Measurements from ENCODE around the gene ITGAD. TPM values are rescaled to one million over a fixed set of nuclear protein-coding genes. Genes with fewer than 3 reads are reported as not detected.
A peak's percentile ranks its signal among the peaks of the same experiment; 100 is the strongest.

The ITGAD gene
- total and polyA plus RNA-seq, 2 donors from 2014 or later, result 0.13 TPM; not detected in 1

- no peaks in the 10 kb centered on the region for H3K36me3 ChIP-seq (ENCODE audit: control insufficient read depth in 2 of 3, insufficient read depth in 3 of 3, low read length in 3 of 3)
- no peak for TF ChIP-seq CTCF (IDR thresholded peaks at IDR 0.05; ENCODE audit: borderline replicate concordance, extremely low read depth, insufficient read depth)
- H3K4me1 ChIP-seq (ENCODE audit: control insufficient read depth in 2 of 3, insufficient read depth in 2 of 3, low read depth in 1 of 3, low read length in 3 of 3), result no peaks in the 10 kb centered on the region
- H3K27me3 ChIP-seq (ENCODE audit: control insufficient read depth, insufficient read depth, low read length), result no peaks in the 10 kb centered on the region
- no peak for DNase-seq
- H3K9ac ChIP-seq (ENCODE audit: low read length in 3 of 3), result no peak overlapping the region
- no peak overlapping the region for H3K27ac ChIP-seq (ENCODE audit: low read depth in 2 of 2, low read length in 2 of 2)
- FAIRE-seq, result no peak
- intact Hi-C loops (cut with DNase I), result no loop called here
- no peak overlapping the region for H3K4me3 ChIP-seq (ENCODE audit: low read length in 3 of 3)
- H3K9me3 ChIP-seq (ENCODE audit: control insufficient read depth in 2 of 3, insufficient read depth in 1 of 3, low read length in 3 of 3), result peaks cover 0 to 4% (median 0%) of the 10 kb centered on the region in 3 donors
Observed at GRCh38 chr16:31375231-31375630, 17.9 kb upstream of the ITGAD start.

- no peak overlapping the region for H3K27ac ChIP-seq (ENCODE audit: low read depth in 2 of 2, low read length in 2 of 2)
- no peak for TF ChIP-seq CTCF (IDR thresholded peaks at IDR 0.05; ENCODE audit: borderline replicate concordance, extremely low read depth, insufficient read depth)
- no peak overlapping the region for H3K4me3 ChIP-seq (ENCODE audit: low read length in 3 of 3)
- DNase-seq (peak in 1 of 5 donors; percentile 38), FAIRE-seq (no peak)
- H3K9ac ChIP-seq (ENCODE audit: low read length in 3 of 3), result no peak overlapping the region
- no peaks in the 10 kb centered on the region for H3K27me3 ChIP-seq (ENCODE audit: control insufficient read depth, insufficient read depth, low read length)
- no peaks in the 10 kb centered on the region for H3K4me1 ChIP-seq (ENCODE audit: control insufficient read depth in 2 of 3, insufficient read depth in 2 of 3, low read depth in 1 of 3, low read length in 3 of 3)
- intact Hi-C loops (cut with DNase I), result no loop called here
- H3K9me3 ChIP-seq (ENCODE audit: control insufficient read depth in 2 of 3, insufficient read depth in 1 of 3, low read length in 3 of 3), result peaks cover 0 to 4% (median 0%) of the 10 kb centered on the region in 3 donors
- no peaks in the 10 kb centered on the region for H3K36me3 ChIP-seq (ENCODE audit: control insufficient read depth in 2 of 3, insufficient read depth in 3 of 3, low read length in 3 of 3)
Observed at GRCh38 chr16:31376705-31377104, 16.4 kb upstream of the ITGAD start.

- no peak for TF ChIP-seq CTCF (IDR thresholded peaks at IDR 0.05; ENCODE audit: borderline replicate concordance, extremely low read depth, insufficient read depth)
- H3K4me1 ChIP-seq (ENCODE audit: control insufficient read depth in 2 of 3, insufficient read depth in 2 of 3, low read depth in 1 of 3, low read length in 3 of 3), result no peaks in the 10 kb centered on the region
- no peak overlapping the region for H3K9ac ChIP-seq (ENCODE audit: low read length in 3 of 3)
- no peak overlapping the region for H3K4me3 ChIP-seq (ENCODE audit: low read length in 3 of 3)
- FAIRE-seq (no peak), DNase-seq (peak in 1 of 5 donors; percentile 53)
- no peaks in the 10 kb centered on the region for H3K27me3 ChIP-seq (ENCODE audit: control insufficient read depth, insufficient read depth, low read length)
- intact Hi-C loops (cut with DNase I), result no loop called here
- no peaks in the 10 kb centered on the region for H3K36me3 ChIP-seq (ENCODE audit: control insufficient read depth in 2 of 3, insufficient read depth in 3 of 3, low read length in 3 of 3)
- H3K9me3 ChIP-seq (ENCODE audit: control insufficient read depth in 2 of 3, insufficient read depth in 1 of 3, low read length in 3 of 3), result peaks cover 0 to 4% (median 0%) of the 10 kb centered on the region in 3 donors
- H3K27ac ChIP-seq (ENCODE audit: low read depth in 2 of 2, low read length in 2 of 2), result no peak overlapping the region
Observed at GRCh38 chr16:31377210-31377903, 15.8 kb upstream of the ITGAD start.

All from kidney (tissue), 14 donors.